Panc1 (cell line): ENCODE data around the gene ZNF292.

Experiments
- POLR2AphosphoS5 ChIP-seq: IDR thresholded peaks from 2 replicates; pipeline ENCODE4 v1.6.1; 2012; ENCODE audit warnings: mild to moderate bottlenecking, low read depth, low read length, moderate library complexity
- SIN3A ChIP-seq: IDR thresholded peaks from 2 replicates; pipeline ENCODE4 v1.6.1; 2012; ENCODE audit warnings: low read depth, mild to moderate bottlenecking, low read length, moderate library complexity, borderline replicate concordance; ENCODE audit not compliant: insufficient read depth
- TF ChIP-seq, protein P1 (sequence below): fragments of 450-650 bp; IDR thresholded peaks from 2 replicates; pipeline ENCODE4 v1.5.1; 2017; ENCODE audit warnings: mild to moderate bottlenecking
- TF ChIP-seq, protein P2 (sequence below), 2 experiments: IDR thresholded peaks; 2 replicates each; pipeline ENCODE4 v1.6.1; 2011 to 2012; ENCODE audit warnings: low read depth in 2 of 2, control low read depth in 1 of 2, low read length in 1 of 2, mild to moderate bottlenecking in 1 of 2, moderate library complexity in 1 of 2; ENCODE audit not compliant: insufficient read depth in 1 of 2

DNA sequence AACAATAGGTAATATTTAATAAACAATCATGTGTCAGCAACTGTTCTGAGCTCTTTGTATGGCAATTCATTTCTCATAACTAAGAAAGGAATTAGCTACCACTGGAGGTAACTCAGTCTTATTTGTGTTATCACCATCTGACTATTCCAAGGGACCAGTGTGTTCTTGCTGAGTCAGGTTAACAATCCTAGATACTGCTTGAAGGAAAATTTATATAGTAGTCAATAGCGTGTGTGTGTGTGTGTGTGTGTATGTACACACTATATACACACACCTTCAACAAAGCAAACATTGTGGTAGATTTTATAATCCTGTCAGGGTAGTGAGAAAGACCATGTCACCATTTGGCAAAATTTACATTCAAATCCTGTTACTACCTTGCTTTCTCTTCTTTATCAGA is 121.3 kb downstream of the ZNF292 start:
- TF ChIP-seq, protein P1, sequence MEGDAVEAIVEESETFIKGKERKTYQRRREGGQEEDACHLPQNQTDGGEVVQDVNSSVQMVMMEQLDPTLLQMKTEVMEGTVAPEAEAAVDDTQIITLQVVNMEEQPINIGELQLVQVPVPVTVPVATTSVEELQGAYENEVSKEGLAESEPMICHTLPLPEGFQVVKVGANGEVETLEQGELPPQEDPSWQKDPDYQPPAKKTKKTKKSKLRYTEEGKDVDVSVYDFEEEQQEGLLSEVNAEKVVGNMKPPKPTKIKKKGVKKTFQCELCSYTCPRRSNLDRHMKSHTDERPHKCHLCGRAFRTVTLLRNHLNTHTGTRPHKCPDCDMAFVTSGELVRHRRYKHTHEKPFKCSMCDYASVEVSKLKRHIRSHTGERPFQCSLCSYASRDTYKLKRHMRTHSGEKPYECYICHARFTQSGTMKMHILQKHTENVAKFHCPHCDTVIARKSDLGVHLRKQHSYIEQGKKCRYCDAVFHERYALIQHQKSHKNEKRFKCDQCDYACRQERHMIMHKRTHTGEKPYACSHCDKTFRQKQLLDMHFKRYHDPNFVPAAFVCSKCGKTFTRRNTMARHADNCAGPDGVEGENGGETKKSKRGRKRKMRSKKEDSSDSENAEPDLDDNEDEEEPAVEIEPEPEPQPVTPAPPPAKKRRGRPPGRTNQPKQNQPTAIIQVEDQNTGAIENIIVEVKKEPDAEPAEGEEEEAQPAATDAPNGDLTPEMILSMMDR = no peak
- TF ChIP-seq POLR2AphosphoS5 (no peak), SIN3A (no peak)
- TF ChIP-seq, protein P2, sequence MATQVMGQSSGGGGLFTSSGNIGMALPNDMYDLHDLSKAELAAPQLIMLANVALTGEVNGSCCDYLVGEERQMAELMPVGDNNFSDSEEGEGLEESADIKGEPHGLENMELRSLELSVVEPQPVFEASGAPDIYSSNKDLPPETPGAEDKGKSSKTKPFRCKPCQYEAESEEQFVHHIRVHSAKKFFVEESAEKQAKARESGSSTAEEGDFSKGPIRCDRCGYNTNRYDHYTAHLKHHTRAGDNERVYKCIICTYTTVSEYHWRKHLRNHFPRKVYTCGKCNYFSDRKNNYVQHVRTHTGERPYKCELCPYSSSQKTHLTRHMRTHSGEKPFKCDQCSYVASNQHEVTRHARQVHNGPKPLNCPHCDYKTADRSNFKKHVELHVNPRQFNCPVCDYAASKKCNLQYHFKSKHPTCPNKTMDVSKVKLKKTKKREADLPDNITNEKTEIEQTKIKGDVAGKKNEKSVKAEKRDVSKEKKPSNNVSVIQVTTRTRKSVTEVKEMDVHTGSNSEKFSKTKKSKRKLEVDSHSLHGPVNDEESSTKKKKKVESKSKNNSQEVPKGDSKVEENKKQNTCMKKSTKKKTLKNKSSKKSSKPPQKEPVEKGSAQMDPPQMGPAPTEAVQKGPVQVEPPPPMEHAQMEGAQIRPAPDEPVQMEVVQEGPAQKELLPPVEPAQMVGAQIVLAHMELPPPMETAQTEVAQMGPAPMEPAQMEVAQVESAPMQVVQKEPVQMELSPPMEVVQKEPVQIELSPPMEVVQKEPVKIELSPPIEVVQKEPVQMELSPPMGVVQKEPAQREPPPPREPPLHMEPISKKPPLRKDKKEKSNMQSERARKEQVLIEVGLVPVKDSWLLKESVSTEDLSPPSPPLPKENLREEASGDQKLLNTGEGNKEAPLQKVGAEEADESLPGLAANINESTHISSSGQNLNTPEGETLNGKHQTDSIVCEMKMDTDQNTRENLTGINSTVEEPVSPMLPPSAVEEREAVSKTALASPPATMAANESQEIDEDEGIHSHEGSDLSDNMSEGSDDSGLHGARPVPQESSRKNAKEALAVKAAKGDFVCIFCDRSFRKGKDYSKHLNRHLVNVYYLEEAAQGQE (IDR thresholded peaks at IDR 0.05; ENCODE audit: insufficient read depth in 1 of 2, low read depth in 2 of 2, low read length in 1 of 2) = no peak
